Keratinocyte (primary cell): ENCODE data around the gene ERN2. TPM values are rescaled to one million over a fixed set of nuclear protein-coding genes. Genes with fewer than 3 reads are reported as not detected.
A peak's percentile ranks its signal among the peaks of the same experiment; 100 is the strongest.

Source experiments
- DNase-seq: peaks from one replicate; pipeline ENCODE4 v3.0.0-alpha.2; 2011; ENCODE audit warnings: low read depth, missing footprints, low spot score
- FAIRE-seq: peaks from 2 replicates; lab custom pipeline; 2011; peaks lifted over from hg19 to GRCh38; lab: Jason Lieb, UNC
- H2AFZ ChIP-seq: 2 replicates; pipeline ENCODE4 v1.6.0; 2012; ENCODE audit warnings: low read length, control low read depth, inconsistent platforms; ENCODE audit not compliant: control insufficient read depth
- H3K27ac ChIP-seq: 2 replicates; pipeline ENCODE4 v1.5.1; 2011; ENCODE audit warnings: low read length; ENCODE audit not compliant: control insufficient read depth, insufficient read depth
- H3K27me3 ChIP-seq: 3 replicates; pipeline ENCODE4 v1.6.0; 2011; ENCODE audit warnings: low read length; ENCODE audit not compliant: control insufficient read depth, insufficient read depth; ENCODE audit errors: extremely low read depth
- H3K36me3 ChIP-seq, 2 experiments: 2 replicates in 1 of 2; 3 replicates in 1 of 2; pipeline ENCODE4 v1.5.1; 2011; ENCODE audit warnings: low read length in 2 of 2, mild to moderate bottlenecking in 1 of 2; ENCODE audit not compliant: control insufficient read depth in 2 of 2, insufficient read depth in 2 of 2; ENCODE audit errors: extremely low read depth in 1 of 2
- H3K4me1 ChIP-seq: 3 replicates; pipeline ENCODE4 v1.5.1; 2011; ENCODE audit warnings: low read length; ENCODE audit not compliant: control insufficient read depth, insufficient read depth; ENCODE audit errors: extremely low read depth
- H3K4me2 ChIP-seq: 3 replicates; pipeline ENCODE4 v1.6.0; 2011; ENCODE audit warnings: low read depth, low read length; ENCODE audit not compliant: control insufficient read depth, insufficient read depth; ENCODE audit errors: extremely low read depth
- H3K4me3 ChIP-seq, 3 experiments: fragments of 200-600 bp in 1 of 3; sonication (generic) in 1 of 3; 2 replicates in 2 of 3; 3 replicates in 1 of 3; pipeline ENCODE4 v1.5.1; 2011 to 2016; ENCODE audit warnings: low read length in 3 of 3, mild to moderate bottlenecking in 3 of 3, control low read depth in 2 of 3, inconsistent platforms in 1 of 3, low read depth in 1 of 3, mixed read lengths in 1 of 3, mixed run types in 1 of 3, moderate library complexity in 1 of 3; ENCODE audit not compliant: control insufficient read depth in 2 of 3, insufficient read depth in 2 of 3; ENCODE audit errors: extremely low read depth in 1 of 3
- H3K79me2 ChIP-seq: 2 replicates; pipeline ENCODE4 v1.6.0; 2012; ENCODE audit warnings: low read length; ENCODE audit not compliant: control insufficient read depth, insufficient read depth
- H3K9ac ChIP-seq: 3 replicates; pipeline ENCODE4 v1.6.0; 2011; ENCODE audit warnings: low read length; ENCODE audit not compliant: control insufficient read depth, insufficient read depth; ENCODE audit errors: extremely low read depth
- H3K9me1 ChIP-seq: 3 replicates; pipeline ENCODE4 v1.6.0; 2011; ENCODE audit warnings: low read length; ENCODE audit not compliant: control insufficient read depth, insufficient read depth; ENCODE audit errors: extremely low read depth
- H3K9me3 ChIP-seq: 2 replicates; pipeline ENCODE4 v1.5.1; 2012; ENCODE audit warnings: low read depth, low read length; ENCODE audit not compliant: control insufficient read depth
- H4K20me1 ChIP-seq: 3 replicates; pipeline ENCODE4 v1.6.0; 2011; ENCODE audit warnings: low read length; ENCODE audit not compliant: control insufficient read depth, insufficient read depth; ENCODE audit errors: extremely low read depth
- EZH2 ChIP-seq: IDR thresholded peaks from one replicate; pipeline ENCODE4 v1.6.1; 2012; ENCODE audit warnings: inconsistent platforms, mild to moderate bottlenecking, low read length, moderate library complexity
- dilution Hi-C: fragments of 300-500 bp; cut with MboI; formaldehyde crosslinking; loops from one replicate; pipeline ENCODE4 v1.7.0; 2020; ENCODE audit warnings: low sequenced_read_pairs; ENCODE audit not compliant: extremely low pct_ligation_motif_present
- polyA plus RNA-seq, 5 experiments: library from polyadenylated mRNA; depleted of rRNA in 3 of 5; stranded (reverse) in 3 of 5; stranded (forward) in 1 of 5; unstranded in 1 of 5; fragments of >200 nt; gene quantifications; 1 replicate in 1 of 5; 2 replicates in 3 of 5; 3 replicates in 1 of 5; pipeline versions ENCODE4 v1.2.1 to v1.2.3, GENCODE V29; 2011 to 2012; ENCODE audit warnings: missing spikeins in 2 of 5, low read depth in 1 of 5, low replicate concordance in 1 of 5
- TF ChIP-seq, protein P1 (sequence below), 3 experiments: IDR thresholded peaks in 1 of 3; conservative IDR thresholded peaks in 1 of 3; optimal IDR thresholded peaks in 1 of 3; 2 replicates in 2 of 3; 3 replicates in 1 of 3; pipeline versions ENCODE3 to v1.5.1; 2011; ENCODE audit warnings: low read length in 3 of 3, mild to moderate bottlenecking in 3 of 3, moderate library complexity in 2 of 3, control low read depth in 1 of 3, inconsistent platforms in 1 of 3; ENCODE audit not compliant: insufficient read depth in 2 of 3; ENCODE audit errors: extremely low read depth in 1 of 3

The ERN2 gene
- polyA plus RNA-seq, 1 donor (not counting 4 experiments of a cell fraction or from before 2014, with no cell fraction given) = not detected

DNA sequence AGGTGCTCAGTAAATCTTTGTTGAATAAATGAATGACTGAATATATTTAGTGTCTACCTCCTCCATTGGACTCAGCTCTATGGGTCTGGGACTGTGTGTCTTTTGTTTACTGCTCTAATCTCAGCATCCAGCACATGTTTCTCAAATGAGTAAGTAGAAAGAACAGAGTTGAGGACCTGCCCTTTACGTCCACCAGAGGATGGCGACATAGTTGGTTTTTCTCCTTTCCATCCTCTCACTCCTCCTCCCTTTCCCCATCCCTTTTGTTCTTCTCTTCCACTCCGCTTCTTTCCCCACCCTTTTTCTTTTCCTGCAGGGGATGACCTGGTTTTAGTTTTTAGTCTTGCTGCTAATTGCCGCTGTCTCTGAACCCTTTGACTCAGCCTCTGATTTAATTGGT is 29.7 kb upstream of the ERN2 start:
- Histone ChIP-seq H3K4me1 (no peaks in the 10 kb centered on the region), H3K4me2 (no peak overlapping the region), H3K4me3 (no peak overlapping the region), H3K27me3 (no peaks in the 10 kb centered on the region), H3K9me3 (no peaks in the 10 kb centered on the region), H2AFZ (no peak overlapping the region), H4K20me1 (no peaks in the 10 kb centered on the region), H3K36me3 (no peaks in the 10 kb centered on the region), H3K9ac (no peak overlapping the region), H3K79me2 (no peaks in the 10 kb centered on the region), H3K27ac (no peak overlapping the region), H3K9me1 (no peaks in the 10 kb centered on the region)
- DNase-seq (no peak), FAIRE-seq (no peak)
- dilution Hi-C loops = no loop called here
- TF ChIP-seq, protein P1, sequence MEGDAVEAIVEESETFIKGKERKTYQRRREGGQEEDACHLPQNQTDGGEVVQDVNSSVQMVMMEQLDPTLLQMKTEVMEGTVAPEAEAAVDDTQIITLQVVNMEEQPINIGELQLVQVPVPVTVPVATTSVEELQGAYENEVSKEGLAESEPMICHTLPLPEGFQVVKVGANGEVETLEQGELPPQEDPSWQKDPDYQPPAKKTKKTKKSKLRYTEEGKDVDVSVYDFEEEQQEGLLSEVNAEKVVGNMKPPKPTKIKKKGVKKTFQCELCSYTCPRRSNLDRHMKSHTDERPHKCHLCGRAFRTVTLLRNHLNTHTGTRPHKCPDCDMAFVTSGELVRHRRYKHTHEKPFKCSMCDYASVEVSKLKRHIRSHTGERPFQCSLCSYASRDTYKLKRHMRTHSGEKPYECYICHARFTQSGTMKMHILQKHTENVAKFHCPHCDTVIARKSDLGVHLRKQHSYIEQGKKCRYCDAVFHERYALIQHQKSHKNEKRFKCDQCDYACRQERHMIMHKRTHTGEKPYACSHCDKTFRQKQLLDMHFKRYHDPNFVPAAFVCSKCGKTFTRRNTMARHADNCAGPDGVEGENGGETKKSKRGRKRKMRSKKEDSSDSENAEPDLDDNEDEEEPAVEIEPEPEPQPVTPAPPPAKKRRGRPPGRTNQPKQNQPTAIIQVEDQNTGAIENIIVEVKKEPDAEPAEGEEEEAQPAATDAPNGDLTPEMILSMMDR (optimal IDR thresholded peaks at IDR 0.05 in 1 of 3, IDR thresholded peaks at IDR 0.05 in 1 of 3, conservative IDR thresholded peaks at IDR 0.05 in 1 of 3; ENCODE audit: extremely low read depth in 1 of 3, insufficient read depth in 2 of 3, low read length in 3 of 3) = peak in 1 of 3 experiments; percentile 47
- no peak for TF ChIP-seq EZH2

DNA sequence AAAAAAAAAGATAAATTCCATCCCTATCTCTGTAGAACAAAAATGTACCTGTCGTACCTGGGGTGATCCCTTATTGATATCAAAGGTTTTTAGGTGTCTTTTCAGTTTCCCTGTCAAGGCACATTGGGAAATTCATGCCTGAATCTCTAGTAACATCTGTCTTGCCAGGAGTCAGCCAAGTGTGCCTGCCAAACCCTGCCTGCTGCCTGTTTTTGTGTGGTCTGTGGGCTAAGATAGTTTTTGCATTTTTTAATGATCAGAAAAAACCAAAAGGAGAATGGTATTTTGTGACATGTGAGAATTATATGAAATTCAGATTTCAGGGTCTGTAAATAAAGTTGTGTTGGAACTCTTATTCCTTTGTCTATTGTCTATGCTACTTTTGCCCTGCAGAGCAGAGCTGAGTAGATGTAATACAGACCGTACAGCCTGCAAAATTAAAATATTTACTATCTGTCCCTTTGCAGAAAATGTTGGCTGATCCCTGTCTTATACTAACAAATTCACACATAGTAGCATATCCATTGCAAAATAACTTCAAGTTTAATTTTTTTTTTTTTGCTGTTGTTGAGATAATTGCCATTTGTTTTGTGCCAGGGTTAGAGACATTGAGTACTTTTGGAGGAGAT is 28.8 kb upstream of the ERN2 start:
- Histone ChIP-seq H4K20me1 (no peaks in the 10 kb centered on the region), H3K79me2 (no peaks in the 10 kb centered on the region), H3K36me3 (no peaks in the 10 kb centered on the region), H2AFZ (no peak overlapping the region), H3K9me3 (no peaks in the 10 kb centered on the region), H3K27me3 (no peaks in the 10 kb centered on the region), H3K9me1 (no peaks in the 10 kb centered on the region), H3K4me3 (no peak overlapping the region), H3K9ac (no peak overlapping the region), H3K4me1 (no peaks in the 10 kb centered on the region), H3K27ac (no peak overlapping the region), H3K4me2 (no peak overlapping the region)
- DNase-seq (no peak), FAIRE-seq (no peak)
- dilution Hi-C loops = no loop called here
- TF ChIP-seq, protein P1 (optimal IDR thresholded peaks at IDR 0.05 in 1 of 3, IDR thresholded peaks at IDR 0.05 in 1 of 3, conservative IDR thresholded peaks at IDR 0.05 in 1 of 3; ENCODE audit: extremely low read depth in 1 of 3, insufficient read depth in 2 of 3, low read length in 3 of 3) = no peak
- TF ChIP-seq EZH2 = no peak
